Activated T-cell treated with anti-CD3 and anti-CD28 coated beads, Interleukin-2, amount 50 U/mL, for 48 hours (primary cell): ENCODE results near the gene SLC22A7.
"Not testable (repeated sequence)": the region's sequence is repeated elsewhere in the genome, so short reads cannot be mapped to it uniquely, and the experiment has no call there.

ENCODE experiments used
- DNase-seq, 2 experiments: peaks; one replicate each; pipeline ENCODE4 v3.0.0-alpha.2; 2020

Gene SLC22A7

DNA sequence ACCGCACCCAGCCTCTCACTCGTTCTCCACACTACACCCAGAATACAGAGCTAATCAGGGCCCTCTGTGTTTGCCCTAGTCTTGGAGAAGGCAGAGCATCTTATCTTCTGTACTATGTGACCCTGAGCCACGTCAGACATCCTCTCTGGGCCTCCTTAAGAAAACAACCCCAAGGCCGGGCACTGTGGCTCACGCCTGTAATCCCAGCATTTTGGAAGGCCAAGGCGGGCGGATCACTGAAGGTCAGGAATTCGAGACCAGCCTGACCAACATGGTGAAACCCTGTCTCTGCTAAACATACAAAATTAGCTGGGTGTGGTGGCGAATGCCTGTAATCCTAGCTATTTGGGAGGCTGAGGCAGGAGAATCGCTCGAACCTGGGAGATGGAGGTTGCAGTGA lies 4.9 kb downstream of the SLC22A7 start:
- DNase-seq = not testable (repeated sequence)

DNA sequence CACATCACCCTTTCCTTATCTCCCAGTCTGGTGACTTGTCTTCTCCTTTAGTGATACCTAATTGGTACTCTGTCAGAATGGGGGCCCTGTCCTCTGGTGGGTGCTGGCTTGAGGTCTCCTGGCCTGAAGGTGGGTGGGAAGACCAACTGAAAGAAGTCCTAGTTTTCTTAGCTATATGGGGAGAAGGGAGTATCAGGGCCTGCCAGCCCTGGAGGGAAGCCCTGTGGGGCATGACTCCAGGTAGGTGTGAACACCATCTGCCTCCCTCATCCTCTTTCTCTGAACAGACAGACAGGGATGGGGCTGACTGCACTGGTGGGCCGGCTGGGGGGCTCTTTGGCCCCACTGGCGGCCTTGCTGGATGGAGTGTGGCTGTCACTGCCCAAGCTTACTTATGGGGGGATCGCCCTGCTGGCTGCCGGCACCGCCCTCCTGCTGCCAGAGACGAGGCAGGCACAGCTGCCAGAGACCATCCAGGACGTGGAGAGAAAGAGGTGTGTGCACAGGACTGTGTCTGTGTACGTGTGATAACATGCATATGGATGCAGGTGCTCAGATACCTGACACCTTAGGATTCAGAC lies 5.8 kb downstream of the SLC22A7 start:
- peak in 1 of 2 experiments; percentile 9 for DNase-seq

DNA sequence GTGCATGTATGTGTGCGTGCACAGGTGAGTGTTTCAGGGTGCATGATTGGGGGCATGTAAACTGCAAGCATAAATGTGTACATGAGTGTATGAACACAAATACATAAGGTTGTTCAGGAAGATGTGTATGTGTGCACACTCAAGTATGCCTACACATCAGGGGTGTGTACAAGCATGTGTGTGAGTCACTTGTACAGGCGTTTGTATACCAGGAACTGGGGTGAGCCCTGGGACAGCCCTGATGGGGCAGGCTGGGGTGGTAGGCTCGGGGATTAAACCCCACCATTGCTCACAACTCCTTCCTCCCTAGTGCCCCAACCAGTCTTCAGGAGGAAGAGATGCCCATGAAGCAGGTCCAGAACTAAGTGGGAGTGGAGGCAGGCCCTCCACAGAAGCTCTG lies 6.3 kb downstream of the SLC22A7 start:
- DNase-seq = peak in 1 of 2 experiments; percentile 11

DNA sequence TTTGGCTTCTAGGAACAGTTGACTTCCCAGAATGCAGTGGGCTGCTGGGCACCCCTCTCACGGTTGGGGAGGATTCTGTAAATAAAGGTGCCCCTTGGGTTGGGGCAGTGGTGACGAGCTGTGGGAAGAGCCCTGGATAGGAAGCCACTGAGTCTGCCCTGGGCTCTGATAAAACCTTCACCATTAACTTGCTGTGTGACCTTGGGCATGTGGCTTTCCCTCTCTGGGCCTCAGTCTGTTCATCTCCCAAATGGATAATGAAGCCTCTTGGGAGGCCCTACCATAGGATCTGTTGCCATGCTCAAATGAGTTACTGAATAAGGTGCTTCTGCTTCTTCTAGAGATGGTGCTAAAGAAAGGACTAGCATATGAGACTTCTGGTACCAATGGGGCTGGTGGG lies 6.8 kb downstream of the SLC22A7 start:
- DNase-seq = no peak

DNA sequence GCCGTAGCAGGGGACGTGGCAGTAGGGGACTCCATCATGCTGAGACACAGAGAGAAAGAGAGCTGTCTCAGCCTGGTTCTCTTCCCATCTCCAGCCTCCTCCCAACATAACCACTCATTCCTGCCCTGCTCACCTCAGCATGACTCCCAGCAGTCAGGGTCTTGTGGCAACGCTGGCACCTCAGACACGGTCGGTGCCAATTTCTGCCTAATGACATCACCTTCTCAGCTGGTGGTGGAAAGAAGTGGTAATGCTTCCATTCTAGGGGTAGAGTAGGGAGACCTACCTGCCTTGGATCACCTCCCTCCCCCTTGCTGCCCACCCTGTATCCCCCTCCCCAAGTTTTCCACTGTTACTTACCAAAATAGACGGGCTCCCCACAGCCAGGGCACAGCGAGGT lies 8.0 kb downstream of the SLC22A7 start:
- peak in 1 of 2 experiments; percentile 11 for DNase-seq

DNA sequence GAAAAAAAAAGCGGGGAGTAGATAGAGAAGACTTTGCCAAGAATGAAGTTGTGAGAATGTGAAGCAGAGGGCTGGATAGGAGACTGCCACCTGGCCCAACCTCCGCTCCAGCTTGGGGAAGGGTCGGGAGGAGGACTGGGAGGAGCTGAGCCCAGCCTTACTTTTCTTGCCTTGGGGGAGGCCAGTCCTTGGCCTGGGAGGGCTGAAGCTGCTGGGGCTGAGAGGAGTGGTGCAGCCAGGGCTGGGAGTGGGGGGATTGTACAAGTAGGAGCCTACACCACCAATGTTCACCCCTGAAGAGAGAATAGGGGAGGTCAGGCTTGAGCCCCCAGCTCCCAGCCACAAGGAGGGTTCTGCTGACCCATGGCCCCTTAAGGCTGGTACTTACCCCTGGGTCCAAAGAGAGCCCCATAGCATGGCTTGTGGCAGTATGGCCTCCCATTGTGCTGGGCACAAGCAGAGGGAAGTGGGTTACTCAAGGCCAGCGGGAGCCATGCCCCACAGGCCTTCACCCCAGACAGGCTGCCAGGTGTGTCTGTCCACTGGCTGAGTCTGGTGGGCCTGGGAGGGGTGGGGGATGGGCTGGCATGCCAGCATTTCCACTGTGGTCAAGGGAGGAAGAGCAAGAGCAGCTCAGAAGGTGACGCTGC lies 9.5 kb downstream of the SLC22A7 start:
- no peak for DNase-seq

DNA sequence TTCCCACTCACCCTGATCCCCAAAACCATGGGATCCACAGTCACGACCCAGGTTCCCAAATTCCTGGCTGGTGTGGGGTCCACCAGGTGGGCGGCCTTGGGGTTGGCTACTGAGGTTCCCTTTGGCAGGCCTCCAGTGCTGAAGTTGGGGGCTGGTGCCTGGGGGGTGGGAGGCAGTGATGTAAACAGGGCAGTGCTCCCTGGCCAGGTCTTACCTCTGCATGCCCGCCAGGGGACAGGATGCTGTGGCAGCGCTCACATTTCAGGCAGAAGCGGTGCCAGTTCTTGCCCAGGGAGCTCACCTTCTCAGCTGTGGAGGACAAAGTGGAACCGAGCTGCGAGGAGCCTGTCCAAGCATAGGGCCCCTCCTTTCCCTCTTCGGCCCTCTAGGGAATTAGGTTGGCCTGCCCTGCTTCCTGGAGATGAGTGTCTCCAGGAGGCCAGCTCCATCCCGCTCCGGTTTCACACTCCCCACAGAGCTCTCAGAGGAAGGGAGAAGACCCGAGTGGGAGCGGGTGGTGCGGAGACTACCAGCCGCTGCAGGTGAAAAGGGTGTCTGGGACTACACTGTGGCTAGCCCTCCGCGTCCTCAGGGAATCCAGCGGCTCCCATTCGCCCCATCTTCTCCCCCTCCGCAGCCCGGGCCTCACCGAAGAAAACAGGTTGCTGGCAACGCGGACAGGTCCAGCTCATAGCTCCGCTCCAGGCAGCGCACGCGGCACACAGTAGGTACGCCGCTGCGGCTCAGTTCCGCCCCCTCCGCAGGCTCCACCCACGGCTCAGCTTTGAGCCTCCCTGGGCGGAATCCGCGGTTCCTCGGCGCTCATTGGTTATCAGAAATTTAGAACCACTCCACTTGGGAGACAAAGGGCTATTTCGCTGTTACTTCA lies 10.3 kb downstream of the SLC22A7 start, which contains the start of gene CRIP3:
CRIP3 (minus strand) TSS at position 726 of the 889 bp plus-strand sequence; CDS start at position 692, 34 bp downstream.
- DNase-seq = peak; percentile 56 to 72

DNA sequence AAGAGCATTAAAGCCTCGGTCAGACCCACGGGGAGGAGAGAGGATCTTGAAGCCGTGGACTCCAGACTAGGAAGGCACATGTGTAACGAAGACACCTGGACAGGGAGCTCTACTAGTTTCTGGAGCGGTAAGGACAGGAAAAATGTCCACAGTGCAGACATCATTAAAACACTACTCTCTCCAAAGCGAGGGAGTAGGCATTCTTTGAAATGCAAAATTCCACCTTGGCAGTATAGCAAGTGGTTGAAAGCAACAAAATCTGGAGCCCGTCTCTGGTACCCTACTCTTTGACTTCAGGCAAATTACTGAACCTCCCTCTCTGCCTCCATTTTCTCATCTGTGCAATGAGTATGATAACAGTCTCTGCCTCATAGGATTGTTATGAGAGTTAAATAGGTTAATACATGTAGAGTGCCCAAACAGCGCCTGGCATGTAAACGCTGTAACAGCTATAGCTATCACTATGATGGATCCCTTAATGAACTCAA lies 11.0 kb downstream of the SLC22A7 start:
- DNase-seq = no peak

DNA sequence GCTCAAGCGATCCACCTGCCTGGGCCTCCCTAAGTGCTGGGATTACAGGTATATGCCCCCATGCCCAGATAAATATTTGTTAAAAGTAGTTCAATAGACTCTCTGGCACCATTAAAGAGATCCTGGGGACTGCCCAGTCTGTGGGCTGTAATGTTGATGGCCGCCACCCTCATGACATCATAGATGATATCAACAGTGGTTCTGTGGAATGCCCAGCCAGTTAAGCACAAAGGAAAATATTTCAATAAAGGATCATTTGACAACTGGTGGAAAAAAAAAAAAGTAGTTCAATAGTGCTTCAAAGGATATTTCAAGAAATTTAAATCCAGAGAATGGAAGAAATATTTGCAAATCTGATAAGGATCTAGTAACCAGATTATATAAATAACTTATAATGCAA lies 12.1 kb downstream of the SLC22A7 start:
- no peak for DNase-seq

DNA sequence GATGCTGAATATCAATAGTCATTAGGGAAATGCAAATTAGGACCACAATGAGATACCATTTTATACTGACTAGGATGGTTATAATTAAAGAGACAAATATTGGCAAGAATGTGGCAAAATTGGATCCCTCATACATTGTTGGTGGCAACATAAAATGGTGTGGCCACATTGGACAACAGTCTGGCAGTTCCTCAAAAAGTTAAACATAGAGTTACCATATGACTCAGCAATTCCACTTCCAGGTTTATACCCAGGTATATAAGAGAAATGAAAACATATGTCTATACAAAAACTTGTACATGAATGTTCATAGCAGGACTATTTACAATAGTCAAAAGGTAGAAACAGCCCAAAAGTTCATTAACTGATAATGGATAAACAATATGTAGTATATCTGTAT lies 12.6 kb downstream of the SLC22A7 start:
- no peak for DNase-seq

DNA sequence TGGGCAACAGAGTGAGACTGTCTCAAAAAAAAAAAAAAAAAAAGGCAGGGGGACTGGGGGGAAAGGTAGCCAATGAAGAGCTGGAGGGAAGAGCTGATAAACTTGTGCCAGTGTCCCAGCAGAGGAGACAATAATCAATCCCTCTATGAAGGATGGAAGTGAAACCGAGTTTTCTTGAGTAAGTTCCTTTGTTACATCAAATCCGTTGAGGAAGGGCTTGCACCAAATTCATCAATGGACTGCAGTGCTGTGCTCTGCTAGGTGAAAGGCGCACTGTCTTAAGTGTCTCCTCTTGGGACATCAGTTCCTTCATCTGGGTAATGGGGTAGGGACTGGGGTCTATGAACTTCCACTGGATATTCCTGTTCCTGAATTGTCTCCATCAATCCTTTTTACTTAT lies 13.6 kb downstream of the SLC22A7 start:
- DNase-seq = no peak

DNA sequence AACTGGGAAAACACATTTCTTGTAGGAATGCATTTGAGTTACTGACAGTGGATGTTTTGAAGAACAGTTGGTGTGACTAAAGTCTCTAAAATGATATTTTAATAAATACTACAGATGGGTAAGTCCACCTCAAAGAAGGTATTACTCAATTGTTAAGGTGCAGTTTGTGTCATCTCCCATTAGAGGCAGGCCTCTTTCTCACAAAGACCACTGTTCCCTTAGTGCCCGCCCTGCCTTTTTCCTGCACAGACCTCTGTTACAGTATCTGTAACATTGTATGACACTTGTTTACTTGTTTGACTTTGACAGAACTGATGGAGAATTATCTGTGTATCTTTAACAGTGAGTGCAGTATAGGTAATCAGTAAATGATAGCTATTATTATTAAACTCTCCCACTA lies 15.8 kb downstream of the SLC22A7 start:
- no peak for DNase-seq

DNA sequence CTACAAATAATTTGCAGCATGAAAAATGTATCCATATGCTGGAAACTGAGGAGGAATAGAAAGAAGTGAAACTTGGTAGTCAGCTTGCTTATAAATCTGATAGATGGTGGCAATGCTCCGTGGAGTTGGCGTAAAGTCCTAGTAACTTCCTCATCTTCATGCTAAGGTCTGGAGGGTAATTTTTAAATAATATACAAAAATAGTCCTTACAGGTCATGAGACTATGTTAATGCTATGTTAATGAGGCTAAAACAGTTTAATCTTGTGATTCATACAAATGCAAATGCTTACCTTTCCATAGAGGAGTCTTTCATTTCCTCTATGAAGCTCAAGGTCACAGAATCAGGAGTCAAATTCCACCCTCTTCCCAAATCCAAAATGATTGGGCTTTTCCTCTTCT lies 20.0 kb downstream of the SLC22A7 start:
- no peak for DNase-seq

DNA sequence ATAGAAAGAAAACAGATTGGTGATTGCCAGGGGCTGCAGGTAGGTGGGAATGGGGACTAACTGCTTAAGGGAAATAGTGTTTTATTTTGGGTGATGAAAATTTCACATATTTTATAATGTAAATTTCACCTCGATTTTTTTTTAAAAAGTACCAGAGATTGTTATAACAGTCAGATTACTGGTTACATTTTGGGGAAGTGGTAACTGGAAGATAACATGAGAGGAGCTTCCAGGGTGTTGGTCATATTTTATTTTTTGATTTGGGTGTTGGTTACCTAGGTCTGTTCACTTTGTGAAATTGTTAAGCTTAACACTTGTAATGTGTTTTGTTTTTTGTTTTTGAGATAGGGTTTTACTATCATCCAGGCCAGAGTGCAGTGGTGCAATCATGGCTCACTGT lies 27.8 kb downstream of the SLC22A7 start:
- no peak for DNase-seq

DNA sequence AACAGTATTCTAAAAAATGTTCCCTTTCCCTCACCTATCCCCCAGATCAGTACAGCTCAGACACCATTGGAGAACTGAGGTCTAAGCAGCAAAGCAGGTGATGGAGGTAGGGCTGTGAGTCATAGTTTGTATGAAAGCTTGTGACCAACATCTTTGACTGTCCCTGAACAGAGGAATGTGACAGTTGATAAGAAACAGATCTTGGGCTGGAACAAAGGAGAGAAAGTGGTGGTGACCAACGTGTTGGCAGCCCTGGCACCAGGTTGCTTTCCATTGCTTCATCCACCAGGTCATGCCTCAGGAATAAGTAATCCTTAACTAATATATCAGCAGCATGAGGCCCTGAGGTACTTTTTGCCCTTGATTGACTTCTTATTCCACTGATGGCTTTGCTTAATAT lies 30.5 kb downstream of the SLC22A7 start:
- no peak for DNase-seq

DNA sequence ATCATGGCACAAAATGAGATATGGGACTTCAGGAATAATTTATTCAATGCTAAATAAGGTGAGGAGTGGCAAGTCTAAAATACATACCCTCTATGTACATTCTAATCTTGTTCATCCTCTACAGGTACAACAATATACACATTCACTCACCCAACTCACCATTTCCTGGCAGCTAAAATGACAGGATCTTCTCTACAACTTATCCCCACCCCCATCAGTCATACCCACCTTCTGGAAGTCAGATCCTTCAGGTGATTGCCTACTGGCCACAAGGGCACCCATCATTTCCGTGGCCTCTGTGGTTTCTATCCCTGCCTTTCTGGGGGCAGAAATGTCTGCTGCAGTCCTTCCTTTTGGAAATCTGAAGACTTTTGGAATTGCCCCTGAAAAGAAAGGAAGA lies 33.4 kb downstream of the SLC22A7 start:
- DNase-seq = no peak

DNA sequence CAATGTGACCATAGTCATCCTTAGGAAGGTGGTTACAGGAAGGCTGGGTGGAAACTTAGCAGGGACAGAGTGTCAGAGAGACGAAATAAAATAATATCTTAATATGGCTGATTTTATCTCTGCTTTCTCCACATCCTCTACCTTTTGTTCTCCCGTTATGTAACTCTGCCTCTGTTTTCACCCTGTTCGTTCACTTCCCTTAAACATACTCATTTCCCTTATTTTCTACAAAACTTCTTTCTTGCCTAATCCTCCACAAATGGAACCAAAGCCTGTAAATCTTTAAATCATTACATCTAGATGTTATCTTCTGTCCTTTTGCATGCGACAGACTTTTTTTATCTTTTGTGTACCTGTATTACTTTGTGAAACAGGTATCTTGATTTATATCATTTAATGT lies 33.8 kb downstream of the SLC22A7 start:
- DNase-seq = no peak

DNA sequence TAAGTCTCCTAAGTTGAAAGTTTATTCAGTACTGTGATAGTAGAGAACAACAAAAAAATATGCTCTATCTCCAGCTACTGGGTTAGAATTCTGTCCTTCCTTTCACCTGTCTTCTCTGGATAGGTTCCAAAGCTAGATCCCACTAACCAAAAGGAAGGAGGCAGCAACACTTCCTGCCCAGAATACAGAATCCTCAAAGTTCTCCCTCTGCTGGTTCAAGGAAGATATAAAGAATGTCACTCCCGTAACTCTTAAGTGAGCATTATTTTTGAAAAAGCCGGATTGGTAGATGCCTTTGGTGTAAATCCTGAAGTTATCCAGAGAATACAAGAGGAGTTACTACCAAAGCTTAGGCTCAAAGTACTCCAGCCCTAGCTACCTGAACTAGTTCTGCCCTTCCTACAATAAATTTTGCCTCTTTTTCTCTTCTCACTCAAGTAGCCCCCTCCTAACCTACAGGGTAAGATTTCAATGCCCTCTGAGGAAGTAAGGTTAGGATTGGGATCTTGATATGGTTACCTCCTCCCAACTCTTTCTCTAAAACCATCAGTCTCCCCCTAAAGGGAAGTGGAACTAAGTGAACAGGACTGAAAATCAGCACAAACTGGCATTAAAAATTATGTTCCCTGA lies 36.5 kb downstream of the SLC22A7 start:
- DNase-seq = no peak

DNA sequence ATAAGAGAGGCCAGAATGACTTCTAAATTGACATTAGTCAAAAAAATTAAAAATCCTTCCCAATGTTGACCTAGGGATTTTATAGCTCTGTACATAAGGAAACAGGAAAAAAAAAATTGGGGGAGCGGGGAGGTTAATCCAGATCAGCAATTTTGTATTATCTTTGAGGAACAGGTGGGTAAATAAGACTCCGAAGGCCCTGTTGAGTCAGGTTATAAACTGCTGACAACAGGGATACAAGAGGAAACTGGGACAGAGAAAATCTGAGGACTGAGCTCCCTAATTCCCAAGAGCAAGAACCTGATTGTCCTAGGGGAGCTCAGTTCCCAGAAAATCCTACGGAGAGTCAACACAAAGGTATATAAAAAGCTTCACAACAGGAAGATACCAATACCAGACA lies 37.4 kb downstream of the SLC22A7 start:
- no peak for DNase-seq

DNA sequence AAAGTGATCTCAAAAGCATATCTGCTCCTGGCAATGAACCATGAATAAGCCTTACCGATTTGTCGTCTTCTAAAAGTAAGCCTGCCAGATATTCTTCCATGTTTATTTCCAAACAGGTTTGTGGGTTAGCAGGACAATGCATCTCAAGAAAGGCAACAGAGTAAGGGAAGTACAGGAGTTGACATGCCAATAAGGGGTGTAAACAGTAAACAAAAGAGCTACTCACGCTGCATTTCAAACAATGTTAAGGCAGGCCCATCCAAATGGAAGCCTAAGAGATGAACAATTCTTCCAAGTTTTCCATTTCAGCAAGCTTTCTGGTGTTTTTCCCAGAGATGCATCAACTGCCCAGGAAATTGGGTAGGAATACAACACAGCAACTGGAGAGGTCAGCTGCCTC lies 38.3 kb downstream of the SLC22A7 start:
- DNase-seq = no peak

DNA sequence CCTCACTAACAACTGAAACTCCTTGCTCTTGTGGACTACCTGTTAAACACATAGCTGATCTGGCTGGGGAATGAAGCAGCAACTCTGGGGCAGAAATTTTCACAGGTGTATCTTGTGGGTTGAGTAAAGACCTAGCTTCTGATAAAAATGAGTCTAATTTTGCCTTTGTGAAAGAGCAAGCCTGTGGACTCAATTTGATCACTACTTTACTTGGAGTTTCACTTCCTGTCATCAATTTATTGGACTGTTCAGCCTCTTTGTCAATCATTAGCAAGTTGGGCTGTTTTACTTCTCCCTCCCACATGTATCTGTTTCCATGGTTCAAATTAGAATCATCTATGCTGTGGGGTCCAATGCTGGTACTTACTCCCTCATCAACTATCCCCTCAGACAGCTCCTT lies 40.2 kb downstream of the SLC22A7 start:
- DNase-seq = no peak

DNA sequence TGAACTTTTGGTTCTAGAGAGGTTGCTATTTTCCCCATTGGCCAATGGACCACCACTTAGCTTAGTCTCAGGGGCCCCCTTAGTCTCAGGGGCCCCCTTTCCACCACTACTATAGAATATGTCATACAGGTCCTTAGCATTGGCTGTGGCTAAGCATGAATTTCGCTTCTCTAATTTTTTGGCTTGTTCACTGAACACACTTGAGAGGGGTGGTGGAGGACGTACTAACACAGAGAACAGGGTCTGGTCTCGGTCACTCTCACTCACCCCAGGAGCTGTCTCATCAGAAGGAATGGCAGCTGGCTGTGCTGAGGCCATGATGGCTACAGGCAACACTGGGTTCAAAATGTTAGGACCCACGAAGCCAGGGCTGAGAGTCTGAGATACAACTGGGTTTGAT lies 41.1 kb downstream of the SLC22A7 start:
- DNase-seq = no peak

DNA sequence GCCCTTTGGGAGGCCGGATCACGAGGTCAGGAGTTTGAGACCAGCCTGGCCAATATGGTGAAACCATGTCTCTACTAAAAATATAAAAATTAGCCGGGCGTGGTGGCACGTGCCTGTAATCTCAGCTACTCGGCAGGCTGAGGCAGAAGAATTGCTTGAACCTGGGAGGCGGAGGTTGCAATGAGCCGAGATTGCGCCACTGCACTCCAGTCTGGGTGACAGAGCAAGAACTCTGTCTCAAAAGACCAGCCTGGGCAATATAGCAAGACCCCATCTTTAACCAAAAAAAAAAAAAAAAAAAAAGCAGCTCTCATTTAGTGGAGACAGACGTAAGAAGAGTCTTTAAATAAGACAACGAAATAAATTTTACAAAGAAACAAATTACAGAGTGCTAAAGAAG lies 48.2 kb downstream of the SLC22A7 start:
- DNase-seq = not testable (repeated sequence)
